Ectodermal cell (in vitro differentiated cells): ENCODE data around the gene UTP4.

Experiments used
- H3K27ac ChIP-seq: 2 replicates; pipeline ENCODE4 v1.7.0; 2013; ENCODE audit warnings: mild to moderate bottlenecking, low read depth, low read length; ENCODE audit not compliant: insufficient read depth, poor library complexity, severe bottlenecking
- H3K27me3 ChIP-seq: 2 replicates; pipeline ENCODE4 v1.7.0; 2013; ENCODE audit warnings: mild to moderate bottlenecking, low read length; ENCODE audit not compliant: insufficient read depth, control insufficient read depth, poor library complexity, severe bottlenecking
- H3K36me3 ChIP-seq: one replicate; pipeline ENCODE4 v1.7.0; 2013; ENCODE audit warnings: low read length; ENCODE audit not compliant: control insufficient read depth, insufficient read depth
- H3K4me1 ChIP-seq: one replicate; pipeline ENCODE4 v1.7.0; 2013; ENCODE audit warnings: low read length; ENCODE audit not compliant: control insufficient read depth, insufficient read depth
- H3K4me3 ChIP-seq: 2 replicates; pipeline ENCODE4 v1.7.0; 2013; ENCODE audit warnings: low read depth, low read length, control low read depth; ENCODE audit not compliant: insufficient read depth
- H3K9me3 ChIP-seq: 2 replicates; pipeline ENCODE4 v1.7.0; 2013; ENCODE audit warnings: mild to moderate bottlenecking, low read length, moderate library complexity; ENCODE audit not compliant: control insufficient read depth
- WGBS, 2 experiments: methylation state at CpG; one replicate each; pipeline ENCODE4 v1.1.7; 2013; ENCODE audit warnings: missing lambda C conversion rate in 2 of 2; 5-methylcytosine and 5-hydroxymethylcytosine counted together

Gene UTP4

GRCh38 chr16:69111216-69111875 lies 21.1 kb upstream of the UTP4 start:
- Histone ChIP-seq H3K27ac (no peak overlapping the region), H3K27me3 (peaks cover 19% of the 10 kb centered on the region), H3K4me3 (no peak overlapping the region), H3K4me1 (peaks cover 28% of the 10 kb centered on the region), H3K36me3 (peaks cover 12% of the 10 kb centered on the region), H3K9me3 (no peaks in the 10 kb centered on the region)
- 91 to 94% methylated on average over 6 of the region's 6 CpGs for WGBS, 2 experiments

GRCh38 chr16:69111876-69112230 lies 20.6 kb upstream of the UTP4 start:
- peaks cover 15% of the 10 kb centered on the region for H3K27me3 ChIP-seq
- H3K9me3 ChIP-seq, result no peaks in the 10 kb centered on the region
- peaks cover 17% of the 10 kb centered on the region for H3K36me3 ChIP-seq
- no peak overlapping the region for H3K4me3 ChIP-seq
- WGBS, 2 experiments, result 96 to 97% methylated on average over 5 of the region's 5 CpGs
- no peak overlapping the region for H3K27ac ChIP-seq
- peaks cover 23% of the 10 kb centered on the region for H3K4me1 ChIP-seq

- Histone ChIP-seq H3K4me3 (no peak overlapping the region), H3K27ac (no peak overlapping the region), H3K4me1 (peaks cover 17% of the 10 kb centered on the region), H3K27me3 (peaks cover 9% of the 10 kb centered on the region), H3K9me3 (no peaks in the 10 kb centered on the region), H3K36me3 (peaks cover 22% of the 10 kb centered on the region)
- WGBS, 2 experiments, result 60 to 67% methylated on average over 6 of the region's 6 CpGs
These were observed 19.9 kb upstream of the UTP4 start for GRCh38 chr16:69112285-69113129.

GRCh38 chr16:69113216-69113615 lies 19.2 kb upstream of the UTP4 start:
- Histone ChIP-seq H3K27me3 (peaks cover 2% of the 10 kb centered on the region), H3K9me3 (no peaks in the 10 kb centered on the region), H3K27ac (no peak overlapping the region), H3K4me3 (no peak overlapping the region), H3K36me3 (peaks cover 29% of the 10 kb centered on the region), H3K4me1 (peaks cover 10% of the 10 kb centered on the region)
- 96 to 98% methylated on average over 7 of the region's 7 CpGs for WGBS, 2 experiments

GRCh38 chr16:69114346-69114975 lies 18.0 kb upstream of the UTP4 start:
- peaks cover 41% of the 10 kb centered on the region for H3K36me3 ChIP-seq
- H3K27me3 ChIP-seq, result no peaks in the 10 kb centered on the region
- no peaks in the 10 kb centered on the region for H3K9me3 ChIP-seq
- no peak overlapping the region for H3K27ac ChIP-seq
- WGBS, 2 experiments, result 96% methylated on average over 25 of the region's 25 CpGs
- no peaks in the 10 kb centered on the region for H3K4me1 ChIP-seq
- H3K4me3 ChIP-seq, result no peak overlapping the region

GRCh38 chr16:69114976-69115355 lies 17.5 kb upstream of the UTP4 start:
- H3K27me3 ChIP-seq, result no peaks in the 10 kb centered on the region
- WGBS, 2 experiments, result 97 to 99% methylated on average over 6 of the region's 6 CpGs
- peaks cover 46% of the 10 kb centered on the region for H3K36me3 ChIP-seq
- H3K4me3 ChIP-seq, result no peak overlapping the region
- no peak overlapping the region for H3K27ac ChIP-seq
- H3K4me1 ChIP-seq, result no peaks in the 10 kb centered on the region
- no peaks in the 10 kb centered on the region for H3K9me3 ChIP-seq

GRCh38 chr16:69115361-69115760 lies 17.1 kb upstream of the UTP4 start:
- H3K27me3 ChIP-seq, result no peaks in the 10 kb centered on the region
- H3K4me3 ChIP-seq, result no peak overlapping the region
- H3K9me3 ChIP-seq, result no peaks in the 10 kb centered on the region
- H3K36me3 ChIP-seq, result peaks cover 50% of the 10 kb centered on the region
- no peak overlapping the region for H3K27ac ChIP-seq
- H3K4me1 ChIP-seq, result no peaks in the 10 kb centered on the region
- 96 to 98% methylated on average over 5 of the region's 5 CpGs for WGBS, 2 experiments

- H3K36me3 ChIP-seq, result peaks cover 52% of the 10 kb centered on the region
These were observed 16.6 kb upstream of the UTP4 start for GRCh38 chr16:69115837-69116236.

GRCh38 chr16:69116256-69116875 lies 16.1 kb upstream of the UTP4 start:
- Histone ChIP-seq H3K27ac (no peak overlapping the region), H3K9me3 (no peaks in the 10 kb centered on the region), H3K27me3 (no peaks in the 10 kb centered on the region), H3K4me3 (no peak overlapping the region), H3K36me3 (peaks cover 58% of the 10 kb centered on the region), H3K4me1 (no peaks in the 10 kb centered on the region)
- WGBS, 2 experiments, result 95% methylated on average over 7 of the region's 7 CpGs

More at GRCh38 chr16:69115837-69116236, 16.6 kb upstream of the UTP4 start:
- Histone ChIP-seq H3K4me3 (no peak overlapping the region), H3K27ac (no peak overlapping the region), H3K9me3 (no peaks in the 10 kb centered on the region), H3K4me1 (no peaks in the 10 kb centered on the region), H3K27me3 (no peaks in the 10 kb centered on the region)
- 91 to 93% methylated on average over 1 of the region's 1 CpG for WGBS, 2 experiments

GRCh38 chr16:69116906-69117305 lies 15.5 kb upstream of the UTP4 start:
- H3K4me3 ChIP-seq, result no peak overlapping the region
- H3K9me3 ChIP-seq, result no peaks in the 10 kb centered on the region
- peaks cover 58% of the 10 kb centered on the region for H3K36me3 ChIP-seq
- H3K27ac ChIP-seq, result no peak overlapping the region
- no peaks in the 10 kb centered on the region for H3K27me3 ChIP-seq
- WGBS, 2 experiments, result 92% methylated on average over 6 of the region's 6 CpGs
- H3K4me1 ChIP-seq, result no peaks in the 10 kb centered on the region
